GM19372 (cell line): ENCODE data around the gene DCUN1D2.
"Not testable (repeated sequence)": the region's sequence is repeated elsewhere in the genome, so short reads cannot be mapped to it uniquely, and the experiment has no call there.

ENCODE experiments used
- ATAC-seq: cut with Tn5 transposase; IDR thresholded peaks from one replicate; pipeline ENCODE4 v1.9.1; 2021; ENCODE audit warnings: mild to moderate bottlenecking, low read depth, moderate library complexity; ENCODE audit not compliant: unreplicated experiment

Gene DCUN1D2

DNA sequence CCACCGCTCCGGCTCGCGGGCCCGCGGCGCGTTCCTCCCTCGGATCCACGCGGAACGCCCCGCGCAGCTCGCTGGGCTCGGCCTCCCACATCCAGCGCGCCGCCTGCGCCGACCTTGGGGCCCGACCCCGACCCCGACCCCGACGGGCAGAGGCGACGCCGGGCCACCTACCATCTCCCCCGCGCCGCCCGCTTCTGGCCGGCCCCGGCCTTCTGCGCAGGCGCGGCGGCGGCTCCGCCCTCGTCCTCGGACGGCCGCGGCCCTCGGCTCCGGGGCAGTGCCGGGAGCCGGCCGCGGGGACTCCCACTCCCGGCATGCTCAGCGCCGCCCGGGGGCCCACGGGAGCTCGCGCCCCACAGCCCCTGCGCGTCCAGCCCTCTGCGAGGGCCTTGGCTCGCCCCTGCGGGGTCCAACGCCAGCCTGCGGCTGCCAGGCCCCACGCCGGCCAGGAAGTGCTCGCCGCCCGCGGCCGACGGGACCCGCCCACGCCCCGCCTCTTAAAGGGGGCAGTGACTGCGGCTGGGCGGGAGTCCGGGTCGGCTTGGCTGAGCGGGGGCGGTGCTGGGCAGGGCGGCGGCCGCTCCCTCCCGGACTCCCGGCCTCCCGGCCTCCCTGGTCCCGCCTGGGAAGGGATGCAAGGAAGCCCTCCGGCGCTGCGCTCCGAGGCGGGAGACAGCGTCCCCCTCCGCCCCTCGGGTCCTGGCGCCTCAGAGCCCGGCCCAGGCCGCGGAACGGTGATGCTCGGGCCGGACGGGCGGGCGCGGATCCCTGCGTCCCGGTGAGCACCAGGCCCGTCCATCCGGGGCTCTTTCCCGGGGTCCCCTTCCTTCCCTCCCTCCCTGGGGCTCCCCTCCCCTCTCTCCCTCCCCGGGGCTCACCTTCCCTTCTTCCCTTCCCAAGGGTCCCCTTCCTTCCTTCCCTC, at the start of gene DCUN1D2:
Gene DCUN1D2 (minus strand): TSS at position 216 of the 922 bp plus-strand sequence. CDS start 42 bp downstream, at position 174.
- peak; percentile 77 for ATAC-seq

- no peak for ATAC-seq
Measured at GRCh38 chr13:113539822-113540221, 49.3 kb upstream of the DCUN1D2 start.

- ATAC-seq: no peak
Measured at GRCh38 chr13:113539176-113539575, 48.7 kb upstream of the DCUN1D2 start.

DNA sequence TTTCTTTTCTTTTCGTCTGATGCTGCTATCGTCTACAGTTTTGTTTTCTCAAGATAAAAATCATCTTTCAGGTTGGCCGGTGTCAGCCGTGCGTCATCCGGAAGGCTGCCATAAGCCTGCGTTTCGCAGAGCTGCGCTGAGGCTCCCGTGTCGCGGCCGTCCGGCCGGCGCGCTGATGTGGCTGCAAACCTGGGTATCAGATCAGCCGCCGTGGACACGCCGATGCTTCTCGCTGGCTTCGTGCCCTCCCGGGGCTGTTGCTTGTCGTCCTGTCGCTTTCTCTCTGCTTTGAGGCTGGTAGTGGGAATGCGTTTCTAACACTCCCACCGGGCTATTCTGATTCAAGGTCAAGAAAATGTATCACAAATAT, 48.2 kb upstream of the DCUN1D2 start:
- no peak for ATAC-seq

DNA sequence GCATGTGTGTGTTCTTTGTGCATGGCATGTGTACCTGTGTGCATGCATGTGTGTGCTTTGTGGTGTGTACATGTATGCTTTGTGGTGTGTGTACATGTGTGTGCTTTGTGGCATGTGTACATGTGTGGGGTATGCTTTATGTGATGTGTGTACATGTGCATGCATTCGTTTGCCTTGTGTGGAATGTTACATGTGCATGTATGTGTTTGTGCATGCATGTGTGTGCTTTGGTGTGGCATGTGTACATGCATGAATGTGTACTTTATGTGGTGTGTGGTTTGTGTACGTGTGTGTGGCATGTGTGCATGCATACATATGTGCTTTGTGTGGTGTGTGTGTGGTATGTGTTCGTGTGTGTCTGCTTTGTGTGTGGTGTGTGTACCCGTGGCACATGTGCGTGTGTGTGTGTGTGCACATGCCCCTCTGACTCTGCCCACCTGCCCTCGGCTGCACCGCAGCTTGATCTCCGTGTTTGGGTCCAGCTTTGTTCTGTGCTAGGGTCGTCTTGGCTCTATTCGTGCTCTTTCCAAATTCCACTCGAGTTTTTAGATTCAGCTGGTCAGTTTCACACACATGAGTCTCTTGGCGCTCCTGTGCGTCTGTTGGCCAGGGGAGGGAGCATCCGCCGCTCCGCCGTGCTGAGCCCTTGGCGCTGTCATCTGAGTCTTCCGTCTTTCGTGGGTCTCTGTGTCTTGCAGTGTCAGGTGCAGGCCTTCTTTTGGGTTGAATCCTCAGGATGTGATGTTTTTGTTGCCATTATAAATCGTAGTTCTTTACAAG, 47.6 kb upstream of the DCUN1D2 start:
- no peak for ATAC-seq

- ATAC-seq: no peak
Measured at GRCh38 chr13:113537205-113537604, 46.7 kb upstream of the DCUN1D2 start.

GRCh38 chr13:113536461-113537110, 46.1 kb upstream of the DCUN1D2 start:
- no peak for ATAC-seq

DNA sequence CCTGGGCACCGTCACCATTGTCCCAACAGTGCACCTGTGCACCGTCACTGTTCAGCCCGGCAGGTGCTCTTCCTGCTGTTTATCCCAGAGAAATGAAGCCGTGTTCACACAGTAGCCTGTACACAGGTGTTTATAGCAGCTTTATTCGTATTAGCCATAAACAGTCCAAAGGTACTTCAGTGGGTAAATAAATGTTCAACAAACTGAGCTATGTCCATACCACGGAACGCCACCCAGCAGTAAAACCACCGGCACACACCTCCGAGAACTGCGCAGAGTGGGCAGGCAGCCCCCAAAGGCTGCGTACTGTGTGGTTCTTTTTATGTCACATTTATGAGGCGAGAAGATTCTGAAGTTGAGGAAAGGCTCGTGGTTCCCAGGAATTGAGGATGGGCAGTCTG, 44.9 kb upstream of the DCUN1D2 start:
- ATAC-seq: no peak

- ATAC-seq: no peak
Measured at GRCh38 chr13:113534236-113534860, 43.8 kb upstream of the DCUN1D2 start.

GRCh38 chr13:113533161-113533840, 42.8 kb upstream of the DCUN1D2 start:
- ATAC-seq: no peak

- no peak for ATAC-seq
Measured at GRCh38 chr13:113532156-113532806, 41.8 kb upstream of the DCUN1D2 start.

DNA sequence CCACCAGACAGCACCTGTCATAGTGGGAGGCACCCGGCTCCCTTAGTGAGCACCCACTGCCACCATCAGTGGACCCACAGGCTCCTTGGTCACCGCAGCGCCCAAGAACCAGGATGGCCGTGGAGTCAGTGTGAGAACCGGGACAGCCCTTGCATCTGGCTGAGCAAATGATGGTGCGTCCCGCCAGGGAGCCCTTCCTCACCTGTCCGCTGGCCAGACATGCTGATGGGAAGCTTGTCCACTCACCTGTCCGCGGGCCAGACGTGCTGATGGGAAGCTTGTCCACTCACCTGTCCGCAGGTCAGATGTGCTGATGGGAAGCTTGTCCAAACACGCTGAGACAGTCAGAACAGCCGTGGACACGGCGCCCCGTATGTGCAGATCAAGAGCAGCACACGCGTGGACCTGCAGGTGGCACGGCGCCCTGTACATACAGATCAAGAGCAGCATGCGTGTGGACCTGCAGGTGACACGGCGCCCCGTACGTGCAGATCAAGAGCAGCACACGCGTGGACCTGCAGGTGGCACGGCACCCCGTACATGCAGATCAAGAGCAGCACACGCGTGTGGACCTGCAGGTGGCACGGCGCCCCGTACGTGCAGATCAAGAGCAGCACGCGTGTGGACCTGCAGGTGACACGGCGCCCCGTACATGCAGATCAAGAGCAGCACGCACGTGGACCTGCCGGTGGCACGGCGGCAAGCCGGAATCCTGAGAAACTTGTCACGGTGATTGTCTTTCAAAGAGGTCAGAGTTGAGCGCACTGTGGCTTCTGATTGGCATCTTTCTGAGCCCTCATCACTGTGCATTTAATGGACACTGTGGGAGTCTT, 40.7 kb upstream of the DCUN1D2 start:
- no peak for ATAC-seq

DNA sequence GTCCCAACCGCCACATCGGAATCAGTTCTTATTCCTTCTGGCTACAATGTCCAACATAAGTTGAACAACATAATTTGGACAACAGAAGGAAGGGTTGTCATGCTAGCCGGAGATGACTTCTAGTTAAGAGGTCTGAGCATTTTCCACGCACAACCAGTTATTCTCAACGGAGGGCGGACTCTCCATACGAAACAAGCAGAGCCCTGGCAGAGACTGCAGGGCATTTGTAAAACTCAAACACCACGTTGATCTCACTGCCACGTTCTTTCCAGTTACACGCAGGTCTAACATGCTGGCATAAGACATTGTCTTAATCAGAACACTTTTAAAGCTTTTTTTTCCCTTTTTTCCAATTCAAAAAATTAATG, 38.3 kb upstream of the DCUN1D2 start:
- ATAC-seq: no peak

DNA sequence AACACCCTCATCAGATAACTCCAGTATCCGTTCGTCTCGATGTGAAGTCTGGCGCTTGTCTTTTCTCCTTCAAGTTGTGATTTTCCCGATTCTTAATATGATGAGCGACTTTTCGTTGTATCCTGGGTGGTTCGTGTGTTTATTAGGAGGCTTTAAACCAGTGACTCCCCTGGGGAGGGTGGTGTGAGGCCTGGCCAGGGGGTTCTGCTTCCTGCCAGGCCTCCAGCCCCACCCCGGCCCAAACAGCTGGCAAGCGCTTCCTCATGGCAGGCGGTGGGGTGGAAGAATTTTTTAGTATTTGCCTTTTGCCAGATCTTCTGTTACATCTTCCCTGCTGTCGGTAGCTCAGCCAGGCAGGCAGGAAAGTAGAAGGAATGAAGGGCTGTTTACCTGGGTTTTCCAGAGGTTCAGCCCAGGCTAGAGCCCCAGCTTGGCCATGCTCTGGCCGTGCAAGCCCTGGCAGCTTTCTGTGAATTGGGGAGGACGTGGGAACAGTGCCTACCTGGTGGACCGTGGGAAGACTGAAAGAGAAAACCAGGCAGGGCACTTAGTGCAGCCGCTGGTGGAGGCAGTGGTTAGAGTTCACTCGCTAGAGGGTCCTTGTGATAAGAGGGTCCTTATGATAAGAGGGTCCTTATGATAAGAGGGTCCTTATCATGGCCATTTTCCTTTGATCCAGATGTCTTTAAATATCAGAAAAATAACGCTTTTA, 37.7 kb upstream of the DCUN1D2 start:
- no peak for ATAC-seq

DNA sequence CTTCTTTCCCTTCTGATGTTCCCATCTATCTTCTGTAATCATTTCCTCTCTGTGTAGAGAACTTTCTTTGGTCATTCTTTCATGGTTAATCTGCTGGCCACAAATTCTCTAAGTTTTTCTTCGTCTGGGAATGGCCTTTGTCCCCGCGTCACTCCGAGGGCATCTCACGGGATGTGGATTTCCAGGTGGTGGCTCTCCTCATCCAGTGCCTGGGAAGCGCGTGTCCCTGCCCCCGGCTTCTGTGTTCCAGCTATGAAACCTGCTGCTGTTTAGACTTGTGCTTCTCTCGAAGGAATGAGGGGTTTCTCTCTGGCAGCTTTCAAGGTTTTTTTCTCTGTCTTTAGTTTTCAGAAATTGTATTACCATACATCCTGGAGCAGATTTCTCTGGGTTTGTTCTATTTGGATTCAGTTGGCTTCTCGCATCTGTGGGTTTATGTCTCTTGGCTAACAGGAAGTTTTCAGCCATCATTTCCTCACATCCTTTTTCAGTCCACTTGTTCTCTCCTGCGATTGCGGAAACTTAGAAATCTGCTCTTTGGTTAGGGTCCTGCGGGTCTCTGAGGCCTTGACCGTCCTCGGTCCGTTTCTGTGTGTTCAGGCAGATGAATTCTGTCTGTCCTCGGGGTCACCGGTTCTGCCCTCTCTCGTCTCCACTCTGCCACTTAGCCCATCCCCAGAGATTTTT, 36.9 kb upstream of the DCUN1D2 start:
- no peak for ATAC-seq

GRCh38 chr13:113526466-113527220, 36.1 kb upstream of the DCUN1D2 start:
- ATAC-seq: no peak

DNA sequence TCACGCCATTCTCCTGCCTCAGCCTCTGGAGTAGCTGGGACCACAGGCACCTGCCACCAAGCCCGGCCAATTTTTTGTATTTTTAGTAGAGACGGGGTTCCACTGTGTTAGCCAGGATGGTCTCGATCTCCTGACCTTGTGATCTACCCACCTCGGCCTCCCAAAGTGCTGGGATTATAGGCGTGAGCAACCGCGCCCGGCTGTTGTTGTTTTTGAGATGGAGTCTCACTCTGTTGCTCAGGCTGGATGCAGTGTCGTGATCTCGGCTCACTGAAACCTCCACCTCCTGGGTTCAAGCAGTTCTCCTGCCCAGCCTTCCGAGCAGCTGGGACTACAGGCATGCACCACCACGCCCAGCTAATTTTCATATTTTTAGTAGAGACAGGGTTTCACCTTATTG, 31.9 kb upstream of the DCUN1D2 start:
- ATAC-seq: not testable (repeated sequence)
